Germinal center (tissue), 1 donor: Measurements from ENCODE around the gene HDHD3.
A peak's percentile ranks its signal among the peaks of the same experiment; 100 is the strongest.

Experiments used
- DNase-seq: peaks from one replicate; pipeline ENCODE4 v3.0.0; 2012; ENCODE audit warnings: mixed read lengths, low spot score

HDHD3 gene

DNA sequence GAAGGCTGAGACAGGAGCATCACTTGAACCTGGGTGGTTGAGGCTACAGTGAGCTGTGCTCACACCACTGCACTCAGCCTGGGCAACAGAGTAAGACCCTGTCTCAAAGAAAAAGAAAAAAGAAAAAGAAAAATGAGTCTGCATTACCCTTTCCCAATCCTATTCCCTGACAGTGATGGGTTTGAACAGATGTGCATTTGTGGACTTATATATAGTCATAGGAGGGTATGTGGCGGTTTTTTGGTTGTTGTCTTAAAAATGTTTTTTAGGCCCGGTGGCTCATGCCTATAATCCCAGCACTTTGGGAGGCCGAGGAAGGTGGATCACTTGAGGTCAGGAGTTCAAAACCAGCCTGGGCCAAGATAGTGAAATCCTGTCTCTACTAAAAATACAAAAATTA lies 13.4 kb downstream of the HDHD3 start:
- no peak for DNase-seq

DNA sequence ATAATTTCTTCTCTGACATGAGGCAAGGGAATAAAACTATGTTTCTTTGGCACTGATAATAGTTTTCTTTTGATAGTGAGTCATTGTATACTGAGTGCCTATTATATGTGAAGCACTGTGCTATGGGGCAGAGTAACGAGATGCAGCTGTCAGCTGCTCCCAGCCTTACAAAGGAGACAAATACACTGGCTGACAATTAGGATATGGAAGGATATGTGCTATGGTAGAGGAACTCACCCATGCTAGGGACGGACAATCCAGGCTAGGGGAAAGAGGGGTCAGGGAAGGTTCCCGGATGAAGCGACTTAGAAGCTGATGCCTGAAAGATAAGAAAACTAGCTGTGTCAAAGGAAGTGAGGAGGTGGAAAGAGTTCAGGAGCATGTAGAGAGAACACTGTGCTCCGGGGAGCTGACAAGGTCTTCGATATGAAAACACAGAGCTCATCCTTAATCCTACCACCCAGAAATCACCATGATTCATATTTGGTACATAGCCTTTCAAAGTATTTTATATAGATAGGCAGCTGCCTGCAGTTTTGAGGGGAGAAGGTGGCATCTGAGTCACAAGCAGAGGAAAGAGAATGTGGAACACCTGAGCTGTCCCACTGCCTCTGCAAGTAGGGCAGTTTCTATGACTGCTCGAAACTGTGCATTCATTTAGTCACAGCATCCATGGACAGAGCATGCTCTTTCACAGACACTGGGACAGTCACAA lies 15.3 kb downstream of the HDHD3 start:
- no peak for DNase-seq

DNA sequence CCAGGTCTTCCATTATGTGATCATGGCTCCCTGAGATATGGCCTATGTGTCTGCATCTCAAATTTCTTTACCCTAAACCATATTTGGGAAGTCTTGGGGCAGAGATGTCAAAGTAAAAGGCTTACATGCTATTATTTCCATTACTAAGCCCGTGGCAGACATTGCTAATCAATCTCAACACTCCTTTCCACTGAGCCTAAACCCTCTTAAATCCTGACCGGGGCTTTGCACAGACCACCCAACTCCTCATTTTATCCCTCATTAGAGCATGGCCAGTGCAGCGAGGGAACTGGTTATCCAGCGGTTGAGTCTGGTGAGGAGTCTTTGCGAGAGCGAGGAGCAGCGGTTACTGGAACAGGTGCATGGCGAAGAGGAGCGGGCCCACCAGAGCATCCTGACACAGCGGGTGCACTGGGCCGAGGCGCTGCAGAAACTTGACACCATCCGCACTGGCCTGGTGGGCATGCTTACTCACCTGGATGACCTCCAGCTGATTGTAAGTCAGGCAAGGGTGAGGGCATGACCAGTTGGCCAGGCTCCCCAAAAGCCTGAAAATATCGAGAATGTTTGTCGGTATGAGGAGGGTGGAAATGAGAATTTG lies 16.4 kb downstream of the HDHD3 start:
- DNase-seq, result no peak

DNA sequence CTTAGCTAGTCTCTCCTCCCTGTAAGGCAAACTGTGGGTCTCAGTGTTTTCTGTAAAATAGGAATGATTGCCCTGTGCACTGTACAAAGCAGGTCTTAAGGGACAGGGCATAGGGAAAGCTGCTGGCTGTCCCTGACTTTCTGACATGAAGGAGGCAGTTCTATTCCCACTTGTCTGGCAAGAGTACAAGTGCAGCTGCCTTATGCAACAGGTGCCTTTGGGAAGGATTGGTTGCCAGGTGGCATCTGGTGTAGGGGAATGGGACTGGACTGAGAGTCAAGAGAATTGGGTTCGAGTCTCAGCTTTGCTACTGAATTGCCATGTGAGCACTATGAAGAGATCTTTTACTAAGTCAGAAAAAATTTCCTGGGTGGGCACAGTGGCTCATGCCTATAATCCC lies 17.4 kb downstream of the HDHD3 start:
- DNase-seq, result no peak

DNA sequence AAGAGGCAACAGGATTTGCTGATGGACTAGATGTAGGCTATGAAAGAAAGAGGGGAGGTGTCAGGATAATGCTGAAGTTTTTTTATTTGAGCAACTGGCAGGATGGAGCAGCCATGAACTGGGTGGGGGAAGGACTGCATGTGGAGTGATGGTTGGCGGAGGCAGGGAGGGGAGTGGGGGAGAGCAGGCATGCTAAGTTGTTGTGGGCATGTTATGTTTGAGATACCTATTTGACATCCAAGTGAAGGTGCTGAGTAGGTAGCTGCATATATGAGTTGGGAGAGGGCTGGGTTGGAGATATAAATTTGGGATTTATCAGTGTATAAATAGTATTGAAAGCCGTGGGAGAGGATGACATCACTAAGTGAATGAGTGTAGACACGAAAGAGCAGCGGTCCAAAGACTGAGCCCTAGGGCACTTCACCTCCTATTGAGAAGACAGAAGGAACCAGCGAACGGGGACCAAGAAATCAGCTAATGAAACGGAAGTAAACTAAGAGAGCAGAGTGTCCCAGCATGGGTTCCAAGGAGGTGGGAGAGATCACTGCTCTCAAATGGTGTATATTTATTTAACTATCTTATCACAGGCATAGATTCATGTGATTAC lies 20.0 kb downstream of the HDHD3 start:
- DNase-seq, result no peak

DNA sequence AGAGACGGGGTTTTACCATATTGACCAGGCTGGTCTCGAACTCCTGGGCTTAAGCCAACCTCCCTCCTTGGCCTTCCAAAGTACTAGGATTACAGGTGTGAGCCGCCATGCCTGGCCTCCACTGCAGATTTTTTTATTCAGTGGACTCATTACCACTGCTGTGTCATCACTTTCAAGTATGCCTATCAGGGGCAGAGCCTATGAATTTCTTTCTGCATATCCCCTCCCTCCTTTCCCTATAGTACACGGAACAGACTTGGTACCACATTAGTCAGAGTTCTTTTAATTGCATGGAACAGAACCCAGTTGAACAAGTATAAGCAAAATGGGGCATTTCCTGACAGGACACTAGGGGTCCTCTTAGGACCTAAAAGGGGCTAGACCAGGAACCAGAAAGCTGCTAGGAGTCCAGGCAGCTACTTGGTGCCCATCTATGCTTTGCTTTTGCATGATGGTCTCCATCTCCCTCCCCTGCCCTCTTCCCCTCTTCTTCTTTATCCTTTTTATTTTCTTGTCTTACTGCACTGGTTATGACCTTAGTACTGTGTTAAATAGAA lies 21.7 kb downstream of the HDHD3 start:
- no peak for DNase-seq

DNA sequence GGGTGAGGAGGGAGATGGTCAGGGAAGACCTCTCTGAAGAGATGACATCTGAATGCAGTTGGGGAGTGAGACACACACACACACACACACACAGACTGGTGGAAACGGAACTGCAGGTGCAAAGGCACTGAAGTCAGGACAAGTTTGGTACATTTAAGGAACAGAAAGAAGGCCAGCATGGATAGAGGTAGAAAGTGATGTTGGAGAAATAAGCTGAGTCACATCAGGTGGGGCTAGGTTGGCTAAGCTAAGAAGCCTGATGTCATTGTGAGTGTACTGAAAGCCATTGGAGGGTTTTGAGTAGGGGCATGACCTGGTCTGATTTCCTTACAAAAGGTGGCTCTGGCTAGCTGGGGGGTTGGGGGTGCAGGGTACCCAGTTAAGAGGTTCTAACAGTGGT lies 24.4 kb downstream of the HDHD3 start:
- no peak for DNase-seq

DNA sequence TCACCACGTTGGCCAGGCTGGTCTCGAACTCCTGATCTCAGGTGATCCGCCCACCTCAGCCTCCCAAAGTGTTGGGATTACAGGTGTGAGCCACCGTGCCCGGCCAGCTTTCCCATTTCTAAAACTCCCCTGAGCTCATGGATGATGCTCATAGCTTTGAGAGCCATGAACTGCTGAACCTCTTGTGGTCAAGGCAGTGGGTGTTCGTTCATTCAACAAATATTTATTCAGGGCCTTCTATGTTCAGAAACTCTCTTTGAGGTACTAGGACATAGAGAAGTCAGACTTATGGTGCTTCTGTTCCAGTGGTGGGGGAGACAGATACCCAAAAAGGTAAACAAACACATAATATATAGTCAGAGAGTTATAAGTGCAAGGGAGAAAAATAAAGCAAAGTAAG lies 24.8 kb downstream of the HDHD3 start:
- no peak for DNase-seq

DNA sequence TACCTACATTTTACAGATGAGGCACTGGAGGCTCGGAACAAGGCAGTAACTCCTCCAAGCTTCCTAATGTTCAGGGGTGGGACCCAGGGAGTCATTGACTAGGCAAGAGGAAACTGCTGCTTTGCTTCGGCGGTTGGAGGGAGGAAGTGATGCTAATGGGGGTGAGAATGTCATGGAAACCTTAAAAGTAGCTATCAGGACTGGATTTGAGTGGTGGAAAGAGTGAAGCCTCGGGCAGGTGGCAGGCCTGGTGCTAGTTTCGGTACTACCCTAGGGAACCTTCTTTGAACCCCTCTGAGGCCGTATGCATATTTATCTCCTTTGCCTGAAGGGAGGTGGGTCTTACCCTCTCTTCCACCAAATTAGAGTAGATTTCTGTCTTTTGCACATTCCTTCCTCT lies 25.8 kb downstream of the HDHD3 start:
- DNase-seq, result peak; percentile 30

DNA sequence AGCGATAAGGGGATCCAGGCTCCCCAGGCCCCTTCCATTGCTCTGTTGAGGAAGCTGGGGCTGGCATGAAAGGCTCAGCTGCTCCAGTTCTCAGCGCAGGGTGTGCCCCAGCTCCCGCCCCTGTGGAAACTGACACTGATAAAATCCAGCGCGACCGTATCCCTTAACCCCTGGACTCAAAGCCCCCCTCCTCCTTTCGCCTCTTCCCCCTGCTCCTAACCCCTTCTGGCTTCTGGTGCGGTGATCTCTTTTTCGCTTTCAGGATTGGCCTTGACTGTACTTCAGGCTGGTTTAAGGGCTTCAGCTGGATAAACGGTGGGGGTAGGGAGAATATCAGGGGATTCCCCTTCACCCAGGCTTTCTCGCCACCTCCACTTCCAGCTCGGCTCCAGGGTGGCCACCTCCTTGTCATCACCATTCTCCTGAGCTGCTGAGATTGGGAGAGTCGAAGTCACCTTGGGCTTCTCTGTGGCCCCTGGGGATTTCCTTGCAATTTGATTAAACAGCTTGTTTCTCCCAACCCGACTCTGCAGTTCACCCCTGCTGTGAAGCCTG lies 26.6 kb downstream of the HDHD3 start:
- DNase-seq, result no peak

DNA sequence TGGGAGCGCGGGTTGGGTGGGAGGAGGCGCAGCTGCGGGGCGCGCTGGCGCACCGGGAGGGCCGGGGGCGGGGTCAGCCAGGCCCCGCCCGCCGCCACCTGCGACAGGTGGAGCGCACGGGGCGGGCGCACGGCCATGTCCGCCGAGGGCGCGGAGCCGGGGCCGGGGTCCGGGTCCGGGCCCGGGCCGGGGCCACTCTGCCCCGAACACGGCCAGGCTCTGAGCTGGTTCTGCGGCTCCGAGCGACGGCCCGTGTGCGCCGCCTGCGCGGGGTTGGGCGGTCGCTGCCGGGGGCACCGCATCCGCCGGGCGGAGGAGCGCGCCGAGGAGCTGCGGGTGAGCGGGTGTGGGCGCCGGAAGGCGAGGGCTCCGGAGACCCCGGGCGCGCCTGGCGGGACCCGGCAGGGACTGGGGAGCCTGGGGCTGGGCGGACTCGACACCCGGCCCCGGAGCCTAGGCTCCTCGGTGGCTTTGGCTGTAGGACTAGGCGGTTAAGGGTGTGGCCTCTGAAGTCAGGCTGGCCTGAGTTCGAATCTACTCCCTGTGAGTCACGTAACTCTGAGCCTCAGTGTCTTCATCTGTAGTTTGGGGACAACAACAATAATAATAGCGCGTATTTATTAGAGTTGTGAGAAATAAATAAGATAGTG lies 27.2 kb downstream of the HDHD3 start, which contains the start of gene BSPRY:
Gene BSPRY, plus strand, starts transcription at position 97 of the 650 bp plus-strand sequence. Its CDS starts 39 bp downstream, at position 136.
- DNase-seq, result peak; percentile 58

DNA sequence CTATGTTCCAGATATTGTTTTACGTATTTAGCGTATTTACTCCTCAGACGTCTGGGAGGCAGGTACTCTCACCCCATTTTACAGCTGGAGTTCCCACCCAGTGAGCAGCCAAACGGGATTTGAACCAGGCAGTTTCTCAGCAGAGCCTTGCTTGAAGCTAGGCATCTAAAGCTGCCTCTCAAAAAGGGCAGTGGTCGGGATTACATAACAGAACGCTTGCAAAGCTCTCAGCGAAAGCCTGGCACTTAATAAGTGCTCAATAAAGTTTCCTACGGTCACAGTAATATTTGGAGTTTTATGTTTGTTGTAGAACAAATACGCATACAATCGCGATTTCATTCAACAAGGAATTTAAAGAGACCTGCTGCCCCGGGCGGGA lies 27.7 kb downstream of the HDHD3 start:
- no peak for DNase-seq

DNA sequence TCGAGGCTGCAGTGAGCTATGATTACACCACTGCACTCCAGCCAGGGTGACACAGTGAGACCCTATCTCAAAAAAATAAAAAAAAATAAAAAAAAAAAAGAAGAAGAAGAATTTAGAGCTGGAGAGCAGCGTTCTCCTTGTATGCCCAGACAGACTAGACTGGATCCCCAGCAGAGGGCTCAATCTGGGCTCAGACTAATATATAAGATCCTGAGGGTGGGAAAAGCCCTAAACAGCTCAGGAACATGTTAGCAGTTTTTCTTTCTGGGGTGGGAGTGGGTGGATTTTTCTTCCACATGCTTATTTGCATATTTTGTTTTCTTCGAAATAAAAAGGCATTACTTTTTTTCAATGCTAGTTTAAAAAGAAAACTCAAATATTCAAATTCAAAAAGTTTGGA lies 28.3 kb downstream of the HDHD3 start:
- DNase-seq, result no peak

DNA sequence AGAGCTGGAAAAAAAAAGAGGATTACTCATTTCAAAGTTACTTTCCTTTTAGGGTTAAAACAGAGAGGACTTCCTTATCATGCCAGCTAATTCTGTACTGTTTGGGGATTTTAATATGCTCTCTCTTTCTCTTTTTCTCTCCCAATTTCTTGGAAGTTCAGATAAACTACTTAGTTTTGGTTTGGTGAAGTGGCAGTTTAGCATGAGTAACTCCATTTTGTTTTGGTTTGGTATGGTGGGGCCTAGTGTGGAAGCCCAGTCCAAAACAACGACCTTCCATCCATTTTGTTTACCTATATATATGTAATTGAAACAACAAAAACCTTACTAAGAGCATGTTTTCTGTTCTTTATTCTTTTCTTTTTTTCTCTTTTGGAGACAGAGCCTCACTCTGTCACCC lies 31.1 kb downstream of the HDHD3 start:
- DNase-seq, result no peak

DNA sequence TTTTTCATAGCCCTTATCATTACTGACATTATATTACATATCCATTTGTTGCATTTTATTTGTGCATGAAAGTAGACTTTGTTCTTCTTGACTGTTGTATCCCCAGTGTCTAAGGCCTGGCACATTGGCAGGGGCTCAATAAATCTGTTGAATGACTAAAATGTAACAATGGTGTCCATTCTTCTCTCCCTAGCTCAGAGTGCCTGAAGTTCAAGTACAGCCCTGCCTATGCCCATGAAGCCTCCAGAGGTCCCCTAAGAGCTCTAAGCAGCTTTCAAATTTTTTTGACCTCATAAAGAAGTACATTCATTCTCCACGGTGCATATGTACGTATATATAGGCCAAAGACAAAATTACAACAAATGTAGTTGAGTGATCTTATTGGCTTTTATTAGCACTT lies 31.6 kb downstream of the HDHD3 start:
- DNase-seq, result no peak

DNA sequence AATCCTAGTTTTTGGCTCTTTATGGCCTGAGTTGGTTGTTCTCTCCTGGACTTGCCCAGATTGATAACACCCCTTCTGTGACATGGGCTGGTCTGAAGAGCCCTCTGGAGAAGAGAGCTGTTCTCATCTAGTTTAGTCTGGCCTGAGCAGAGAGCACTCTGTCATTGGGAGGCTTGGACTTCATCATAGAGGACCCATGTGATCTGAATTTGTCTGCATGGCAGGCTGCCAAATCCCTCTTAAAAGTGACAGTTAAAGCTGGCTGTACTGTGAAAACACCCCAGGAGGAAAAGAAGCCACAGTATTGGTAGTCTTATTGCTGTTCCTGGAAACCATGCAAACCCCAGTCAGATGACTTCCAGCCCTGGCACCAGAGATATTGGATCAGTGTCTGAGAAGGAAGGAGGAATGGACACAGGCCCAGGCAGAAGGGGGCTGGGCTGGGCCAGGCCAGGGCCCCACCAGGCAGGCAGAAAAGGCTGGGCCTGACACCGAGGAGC lies 33.0 kb downstream of the HDHD3 start:
- DNase-seq, result no peak

DNA sequence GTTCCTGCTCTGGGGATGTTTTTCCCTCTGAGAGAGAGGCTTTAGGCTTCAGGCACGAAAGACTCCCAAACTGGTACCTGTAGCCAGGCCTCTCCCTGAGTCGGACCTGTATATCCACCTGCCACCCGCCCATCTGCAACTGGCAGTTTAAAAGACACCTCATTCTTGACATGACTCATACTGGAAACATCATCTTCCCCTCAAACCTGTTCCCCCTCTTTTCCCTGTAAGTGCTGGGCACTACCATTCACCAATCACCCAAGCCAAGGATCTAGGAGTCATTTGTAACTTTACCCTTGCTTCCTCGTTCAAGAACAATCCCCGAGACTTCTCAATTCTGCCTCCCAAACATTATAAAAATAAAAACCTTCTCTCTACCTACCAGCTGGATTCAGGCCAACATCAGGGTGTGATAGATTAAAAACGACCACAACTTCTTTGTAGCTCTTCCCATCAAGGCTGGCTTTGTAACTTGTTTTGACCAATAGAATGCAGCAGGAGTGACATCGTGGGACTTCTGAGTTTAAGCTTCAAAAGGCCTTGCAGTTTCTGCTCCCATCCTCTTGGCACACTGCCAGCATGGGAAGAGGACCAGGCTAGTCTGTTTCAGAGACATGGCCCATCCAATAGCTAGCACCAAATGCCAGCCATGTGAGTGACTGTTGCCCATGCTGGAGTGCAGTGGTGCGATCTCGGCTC lies 34.9 kb downstream of the HDHD3 start:
- no peak for DNase-seq

DNA sequence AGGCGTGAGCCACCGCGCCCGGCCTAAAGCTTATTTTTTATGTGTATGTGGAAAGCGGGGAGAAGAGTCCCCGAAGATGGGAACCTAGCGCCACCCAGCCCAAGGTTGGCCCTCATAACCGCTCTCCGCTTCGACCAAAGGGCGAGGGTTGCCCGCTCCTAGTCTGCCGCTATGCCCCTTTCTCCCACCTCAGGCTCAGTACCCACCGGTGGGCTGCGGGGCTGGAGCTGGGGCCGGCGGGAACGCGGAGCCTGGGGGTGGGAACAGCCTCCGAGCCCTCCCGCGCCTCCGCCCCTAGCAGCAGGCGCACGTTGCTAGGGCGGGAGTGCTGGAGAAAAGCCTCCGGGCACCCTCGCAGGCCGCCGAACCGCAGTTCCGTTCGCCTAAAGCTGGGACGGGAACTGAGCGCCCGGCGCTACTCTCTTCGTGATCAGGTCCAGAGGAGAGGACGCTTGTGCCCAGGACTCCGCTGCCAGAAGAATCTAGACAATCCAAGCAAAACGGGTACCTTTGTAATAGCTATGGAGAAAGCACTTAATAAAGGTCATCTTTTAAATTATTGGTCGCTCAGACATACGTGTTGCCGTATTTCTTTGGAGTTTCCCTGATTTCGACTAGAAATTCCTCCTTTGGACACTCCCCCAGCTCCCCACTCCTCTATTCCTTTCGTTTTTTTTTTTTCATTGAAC lies 36.6 kb downstream of the HDHD3 start, which contains the start of gene WDR31:
Gene WDR31, minus strand, starts transcription at position 265 of the 689 bp plus-strand sequence. CDS start 8,253 bp downstream, outside the sequence.
- DNase-seq, result peak; percentile 82

DNA sequence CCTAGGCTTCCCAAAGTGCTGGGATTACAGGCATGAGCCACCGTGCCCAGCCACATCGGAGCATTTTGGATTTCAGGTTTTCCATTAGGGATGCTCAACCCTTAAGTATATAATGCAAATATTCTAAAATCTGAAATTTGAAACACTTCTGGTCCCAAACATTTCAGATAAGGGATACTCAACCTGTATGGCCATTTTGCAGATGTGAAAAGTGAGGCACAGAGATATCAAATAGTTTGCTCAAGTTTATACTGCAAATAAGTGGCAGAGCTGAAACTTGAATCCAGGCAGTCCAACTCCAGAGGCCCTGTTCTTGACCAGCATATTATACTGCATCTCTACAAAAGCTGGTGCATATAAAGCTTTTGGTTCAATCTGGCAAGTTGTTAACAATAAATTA lies 39.1 kb downstream of the HDHD3 start:
- DNase-seq, result no peak

DNA sequence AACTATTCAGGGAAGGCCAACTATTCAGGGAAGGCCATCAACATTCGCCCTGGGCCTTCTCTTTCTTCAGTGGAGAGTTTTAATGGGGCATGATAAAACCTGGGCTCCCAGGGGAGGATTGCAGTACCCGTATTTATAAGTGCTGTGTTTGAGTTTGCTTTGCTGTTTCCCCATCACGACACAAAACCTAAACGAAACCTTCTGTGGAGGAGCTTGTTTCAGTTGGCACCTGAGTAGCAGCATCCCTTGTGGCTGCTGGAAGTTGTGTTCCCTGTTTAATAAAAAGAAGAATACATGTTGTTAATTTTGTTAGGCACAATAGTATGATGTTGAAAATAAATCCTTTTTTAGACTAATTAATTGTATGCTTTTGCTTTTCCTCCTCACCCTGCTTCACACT lies 45.0 kb downstream of the HDHD3 start:
- DNase-seq, result no peak
